Measurements from ENCODE around the gene MET.
A peak's percentile ranks its signal among the peaks of the same experiment; 100 is the strongest.

MET gene

GRCh38 chr7:116730097-116731022 lies 58.4 kb downstream of the MET start (continued):
- TF ChIP-seq ZBTB10 (tag by site-specific recombination; IDR thresholded peaks at IDR 0.05) = no peak
- TF ChIP-seq ZNF670 (tag by site-specific recombination; IDR thresholded peaks at IDR 0.05; ENCODE audit: low read depth) = no peak
- TF ChIP-seq ZBTB21 (tag by site-specific recombination; IDR thresholded peaks at IDR 0.05) = no peak
- no peak for TF ChIP-seq REPIN1 (tag by site-specific recombination; IDR thresholded peaks at IDR 0.05; ENCODE audit: low read depth)
- TF ChIP-seq ZNF292 (tag by site-specific recombination; IDR thresholded peaks at IDR 0.05; ENCODE audit: borderline replicate concordance, low read depth) = no peak
- TF ChIP-seq ZNF341 (tag by site-specific recombination; IDR thresholded peaks at IDR 0.05; ENCODE audit: low read depth) = no peak
- TF ChIP-seq, protein P1, sequence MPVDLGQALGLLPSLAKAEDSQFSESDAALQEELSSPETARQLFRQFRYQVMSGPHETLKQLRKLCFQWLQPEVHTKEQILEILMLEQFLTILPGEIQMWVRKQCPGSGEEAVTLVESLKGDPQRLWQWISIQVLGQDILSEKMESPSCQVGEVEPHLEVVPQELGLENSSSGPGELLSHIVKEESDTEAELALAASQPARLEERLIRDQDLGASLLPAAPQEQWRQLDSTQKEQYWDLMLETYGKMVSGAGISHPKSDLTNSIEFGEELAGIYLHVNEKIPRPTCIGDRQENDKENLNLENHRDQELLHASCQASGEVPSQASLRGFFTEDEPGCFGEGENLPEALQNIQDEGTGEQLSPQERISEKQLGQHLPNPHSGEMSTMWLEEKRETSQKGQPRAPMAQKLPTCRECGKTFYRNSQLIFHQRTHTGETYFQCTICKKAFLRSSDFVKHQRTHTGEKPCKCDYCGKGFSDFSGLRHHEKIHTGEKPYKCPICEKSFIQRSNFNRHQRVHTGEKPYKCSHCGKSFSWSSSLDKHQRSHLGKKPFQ (tag by site-specific recombination; IDR thresholded peaks at IDR 0.05) = peak; percentile 69
- peak; percentile 67 for TF ChIP-seq GFI1B (tag by site-specific recombination; IDR thresholded peaks at IDR 0.05)
- TF ChIP-seq, protein P2, sequence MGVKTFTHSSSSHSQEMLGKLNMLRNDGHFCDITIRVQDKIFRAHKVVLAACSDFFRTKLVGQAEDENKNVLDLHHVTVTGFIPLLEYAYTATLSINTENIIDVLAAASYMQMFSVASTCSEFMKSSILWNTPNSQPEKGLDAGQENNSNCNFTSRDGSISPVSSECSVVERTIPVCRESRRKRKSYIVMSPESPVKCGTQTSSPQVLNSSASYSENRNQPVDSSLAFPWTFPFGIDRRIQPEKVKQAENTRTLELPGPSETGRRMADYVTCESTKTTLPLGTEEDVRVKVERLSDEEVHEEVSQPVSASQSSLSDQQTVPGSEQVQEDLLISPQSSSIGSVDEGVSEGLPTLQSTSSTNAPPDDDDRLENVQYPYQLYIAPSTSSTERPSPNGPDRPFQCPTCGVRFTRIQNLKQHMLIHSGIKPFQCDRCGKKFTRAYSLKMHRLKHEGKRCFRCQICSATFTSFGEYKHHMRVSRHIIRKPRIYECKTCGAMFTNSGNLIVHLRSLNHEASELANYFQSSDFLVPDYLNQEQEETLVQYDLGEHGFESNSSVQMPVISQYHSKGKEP (tag by site-specific recombination; IDR thresholded peaks at IDR 0.05) = no peak
- no peak for TF ChIP-seq ZNF362 (tag by site-specific recombination; IDR thresholded peaks at IDR 0.05)
- TF ChIP-seq, protein P3, sequence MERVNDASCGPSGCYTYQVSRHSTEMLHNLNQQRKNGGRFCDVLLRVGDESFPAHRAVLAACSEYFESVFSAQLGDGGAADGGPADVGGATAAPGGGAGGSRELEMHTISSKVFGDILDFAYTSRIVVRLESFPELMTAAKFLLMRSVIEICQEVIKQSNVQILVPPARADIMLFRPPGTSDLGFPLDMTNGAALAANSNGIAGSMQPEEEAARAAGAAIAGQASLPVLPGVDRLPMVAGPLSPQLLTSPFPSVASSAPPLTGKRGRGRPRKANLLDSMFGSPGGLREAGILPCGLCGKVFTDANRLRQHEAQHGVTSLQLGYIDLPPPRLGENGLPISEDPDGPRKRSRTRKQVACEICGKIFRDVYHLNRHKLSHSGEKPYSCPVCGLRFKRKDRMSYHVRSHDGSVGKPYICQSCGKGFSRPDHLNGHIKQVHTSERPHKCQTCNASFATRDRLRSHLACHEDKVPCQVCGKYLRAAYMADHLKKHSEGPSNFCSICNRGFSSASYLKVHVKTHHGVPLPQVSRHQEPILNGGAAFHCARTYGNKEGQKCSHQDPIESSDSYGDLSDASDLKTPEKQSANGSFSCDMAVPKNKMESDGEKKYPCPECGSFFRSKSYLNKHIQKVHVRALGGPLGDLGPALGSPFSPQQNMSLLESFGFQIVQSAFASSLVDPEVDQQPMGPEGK (tag by site-specific recombination; IDR thresholded peaks at IDR 0.05) = peak; percentile 58; the same call in 1 of the 2 replicates
- TF ChIP-seq ZBTB49 (tag by site-specific recombination; IDR thresholded peaks at IDR 0.05; ENCODE audit: low read depth) = no peak
- no peak for TF ChIP-seq ZNF707 (tag by site-specific recombination; IDR thresholded peaks at IDR 0.05)
- TF ChIP-seq ZNF184 (tag by site-specific recombination; IDR thresholded peaks at IDR 0.05) = no peak
- TF ChIP-seq ZNF366 (tag by site-specific recombination; conservative IDR thresholded peaks at IDR 0.05) = peak; percentile 85
- TF ChIP-seq ZNF121 (tag by site-specific recombination; IDR thresholded peaks at IDR 0.05) = no peak
- no peak for TF ChIP-seq ZNF114 (tag by site-specific recombination; IDR thresholded peaks at IDR 0.05)
- TF ChIP-seq ZFP69B (tag by site-specific recombination; IDR thresholded peaks at IDR 0.05) = no peak
- no peak for TF ChIP-seq ZNF26 (tag by site-specific recombination; IDR thresholded peaks at IDR 0.05)
- TF ChIP-seq MEIS1 (CRISPR knock-in tag; IDR thresholded peaks at IDR 0.05; ENCODE audit: borderline replicate concordance) = no peak
- TF ChIP-seq ZNF623 (tag by site-specific recombination; IDR thresholded peaks at IDR 0.05) = no peak
- TF ChIP-seq ZNF792 (tag by site-specific recombination; IDR thresholded peaks at IDR 0.05) = 0 out of 2 replicates have a peak, but pooled peaks have one; percentile 23
- TF ChIP-seq ZNF23 (tag by site-specific recombination; IDR thresholded peaks at IDR 0.05; ENCODE audit: borderline replicate concordance) = no peak
- TF ChIP-seq ZNF776 (tag by site-specific recombination; IDR thresholded peaks at IDR 0.05; ENCODE audit: borderline replicate concordance) = no peak
- TF ChIP-seq ZNF132 (tag by site-specific recombination; IDR thresholded peaks at IDR 0.05; ENCODE audit: borderline replicate concordance) = no peak
- no peak for TF ChIP-seq ZNF239 (tag by site-specific recombination; IDR thresholded peaks at IDR 0.05)

Data from HEK293 (cell line).